ENCODE results near the gene FSD1. TPM values are rescaled to one million over a fixed set of nuclear protein-coding genes. Genes with fewer than 3 reads are reported as not detected.

Gene FSD1
- polyA plus RNA-seq, 1 donor from 2014 or later = 114 TPM

DNA sequence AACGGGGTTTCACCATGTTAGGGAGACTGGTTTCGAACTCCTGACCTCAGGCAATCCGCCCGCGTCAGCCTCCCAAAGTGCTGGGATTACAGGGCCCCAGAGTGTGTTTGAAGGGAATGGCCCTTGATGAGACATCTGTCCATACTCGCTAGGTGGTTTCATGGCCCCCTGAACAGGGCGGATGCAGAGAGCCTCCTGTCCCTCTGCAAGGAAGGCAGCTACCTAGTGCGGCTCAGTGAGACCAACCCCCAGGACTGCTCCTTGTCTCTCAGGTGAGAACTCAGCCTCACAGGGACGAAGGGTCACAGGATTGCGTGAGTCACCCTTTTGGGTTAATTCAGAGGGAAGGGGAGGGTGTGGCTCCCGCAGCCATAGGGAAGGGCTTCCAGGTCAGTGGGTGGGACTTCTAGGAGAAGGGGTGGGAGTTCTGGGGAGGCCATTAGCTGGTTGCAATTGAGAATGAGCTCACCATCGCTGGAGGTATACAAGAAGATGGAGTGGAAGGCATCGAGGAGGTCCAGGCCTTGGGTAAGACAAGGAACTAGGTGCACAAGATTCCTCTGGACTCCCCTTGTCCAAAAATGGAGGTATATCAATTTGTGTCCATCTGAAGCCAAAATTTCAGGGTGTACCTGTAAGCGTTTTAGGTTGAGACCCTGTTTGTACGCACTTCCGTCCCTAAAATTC lies 16.2 kb upstream of the FSD1 start:
- Histone ChIP-seq H3K9ac (ENCODE audit: low read length) (no peak overlapping the region), H2AFZ (ENCODE audit: low read depth, low read length) (no peak overlapping the region)
- TF ChIP-seq TAF1 (IDR thresholded peaks at IDR 0.05; ENCODE audit: low read depth) (no peak), MXI1 (conservative IDR thresholded peaks at IDR 0.05; ENCODE audit: poor library complexity, severe bottlenecking) (no peak), SMC3 (conservative IDR thresholded peaks at IDR 0.05; ENCODE audit: poor library complexity) (no peak), RAD21 (conservative IDR thresholded peaks at IDR 0.05) (no peak), EP300 (conservative IDR thresholded peaks at IDR 0.05; ENCODE audit: poor library complexity, severe bottlenecking) (no peak), EZH2 (IDR thresholded peaks at IDR 0.05; ENCODE audit: borderline replicate concordance, insufficient read depth, low read length, poor library complexity, severe bottlenecking) (no peak)
- TF ChIP-seq, protein P1, sequence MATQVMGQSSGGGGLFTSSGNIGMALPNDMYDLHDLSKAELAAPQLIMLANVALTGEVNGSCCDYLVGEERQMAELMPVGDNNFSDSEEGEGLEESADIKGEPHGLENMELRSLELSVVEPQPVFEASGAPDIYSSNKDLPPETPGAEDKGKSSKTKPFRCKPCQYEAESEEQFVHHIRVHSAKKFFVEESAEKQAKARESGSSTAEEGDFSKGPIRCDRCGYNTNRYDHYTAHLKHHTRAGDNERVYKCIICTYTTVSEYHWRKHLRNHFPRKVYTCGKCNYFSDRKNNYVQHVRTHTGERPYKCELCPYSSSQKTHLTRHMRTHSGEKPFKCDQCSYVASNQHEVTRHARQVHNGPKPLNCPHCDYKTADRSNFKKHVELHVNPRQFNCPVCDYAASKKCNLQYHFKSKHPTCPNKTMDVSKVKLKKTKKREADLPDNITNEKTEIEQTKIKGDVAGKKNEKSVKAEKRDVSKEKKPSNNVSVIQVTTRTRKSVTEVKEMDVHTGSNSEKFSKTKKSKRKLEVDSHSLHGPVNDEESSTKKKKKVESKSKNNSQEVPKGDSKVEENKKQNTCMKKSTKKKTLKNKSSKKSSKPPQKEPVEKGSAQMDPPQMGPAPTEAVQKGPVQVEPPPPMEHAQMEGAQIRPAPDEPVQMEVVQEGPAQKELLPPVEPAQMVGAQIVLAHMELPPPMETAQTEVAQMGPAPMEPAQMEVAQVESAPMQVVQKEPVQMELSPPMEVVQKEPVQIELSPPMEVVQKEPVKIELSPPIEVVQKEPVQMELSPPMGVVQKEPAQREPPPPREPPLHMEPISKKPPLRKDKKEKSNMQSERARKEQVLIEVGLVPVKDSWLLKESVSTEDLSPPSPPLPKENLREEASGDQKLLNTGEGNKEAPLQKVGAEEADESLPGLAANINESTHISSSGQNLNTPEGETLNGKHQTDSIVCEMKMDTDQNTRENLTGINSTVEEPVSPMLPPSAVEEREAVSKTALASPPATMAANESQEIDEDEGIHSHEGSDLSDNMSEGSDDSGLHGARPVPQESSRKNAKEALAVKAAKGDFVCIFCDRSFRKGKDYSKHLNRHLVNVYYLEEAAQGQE (IDR thresholded peaks at IDR 0.05; ENCODE audit: borderline replicate concordance) = no peak
- TF ChIP-seq, protein P2, sequence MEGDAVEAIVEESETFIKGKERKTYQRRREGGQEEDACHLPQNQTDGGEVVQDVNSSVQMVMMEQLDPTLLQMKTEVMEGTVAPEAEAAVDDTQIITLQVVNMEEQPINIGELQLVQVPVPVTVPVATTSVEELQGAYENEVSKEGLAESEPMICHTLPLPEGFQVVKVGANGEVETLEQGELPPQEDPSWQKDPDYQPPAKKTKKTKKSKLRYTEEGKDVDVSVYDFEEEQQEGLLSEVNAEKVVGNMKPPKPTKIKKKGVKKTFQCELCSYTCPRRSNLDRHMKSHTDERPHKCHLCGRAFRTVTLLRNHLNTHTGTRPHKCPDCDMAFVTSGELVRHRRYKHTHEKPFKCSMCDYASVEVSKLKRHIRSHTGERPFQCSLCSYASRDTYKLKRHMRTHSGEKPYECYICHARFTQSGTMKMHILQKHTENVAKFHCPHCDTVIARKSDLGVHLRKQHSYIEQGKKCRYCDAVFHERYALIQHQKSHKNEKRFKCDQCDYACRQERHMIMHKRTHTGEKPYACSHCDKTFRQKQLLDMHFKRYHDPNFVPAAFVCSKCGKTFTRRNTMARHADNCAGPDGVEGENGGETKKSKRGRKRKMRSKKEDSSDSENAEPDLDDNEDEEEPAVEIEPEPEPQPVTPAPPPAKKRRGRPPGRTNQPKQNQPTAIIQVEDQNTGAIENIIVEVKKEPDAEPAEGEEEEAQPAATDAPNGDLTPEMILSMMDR (IDR thresholded peaks at IDR 0.05; ENCODE audit: poor library complexity, severe bottlenecking) = no peak

DNA sequence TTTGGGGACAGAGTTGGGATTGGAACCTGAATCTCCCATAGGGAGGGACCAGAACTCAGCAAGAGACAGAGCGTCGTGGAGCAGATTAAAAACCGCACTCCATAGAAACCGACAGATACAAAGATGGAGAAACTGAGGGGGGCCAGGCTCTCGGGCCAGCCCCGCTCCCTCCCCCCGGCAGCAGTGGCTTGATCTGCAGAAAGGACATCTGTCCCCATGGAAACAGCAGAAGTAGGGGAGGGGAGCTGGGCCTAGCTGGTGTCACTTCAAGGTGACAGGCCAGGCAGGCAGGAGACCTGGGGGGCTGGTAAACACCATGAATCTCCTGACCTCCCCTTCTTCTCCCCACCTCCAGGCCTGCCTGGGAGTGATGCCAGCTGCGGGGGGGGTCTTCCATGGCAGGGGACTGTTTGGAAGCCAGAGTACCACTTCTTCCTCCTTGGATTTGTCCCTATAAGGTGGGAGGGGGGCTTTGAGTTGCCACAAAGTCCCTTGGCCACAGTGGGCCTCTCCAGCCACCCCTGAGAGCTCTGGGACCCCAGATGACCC lies 13.1 kb upstream of the FSD1 start:
- Histone ChIP-seq H3K27me3 (ENCODE audit: insufficient read depth, low read depth, low read length) (no peaks in the 10 kb centered on the region), H3K9me2 (ENCODE audit: insufficient read depth, low read length) (no peaks in the 10 kb centered on the region), H3K9me3 (ENCODE audit: low read length) (no peaks in the 10 kb centered on the region), H3K36me3 (ENCODE audit: insufficient read depth, low read length) (no peaks in the 10 kb centered on the region), H3K9ac (ENCODE audit: low read length) (no peak overlapping the region), H3K4me2 (ENCODE audit: low read length) (no peak overlapping the region), H4K20me1 (ENCODE audit: insufficient read depth) (no peaks in the 10 kb centered on the region), H2AFZ (ENCODE audit: low read depth, low read length) (no peak overlapping the region), H3F3A (ENCODE audit: insufficient read depth, low read length, poor library complexity, severe bottlenecking) (no peaks in the 10 kb centered on the region), H3K79me2 (replicated peaks; ENCODE audit: insufficient read depth, low read length) (no peaks in the 10 kb centered on the region), H3K27ac (ENCODE audit: low read length) (no peak overlapping the region), H3K4me3 (ENCODE audit: low read length) (no peak overlapping the region)
- TF ChIP-seq TAF1 (IDR thresholded peaks at IDR 0.05; ENCODE audit: low read depth) = no peak
- TF ChIP-seq SMC3 (conservative IDR thresholded peaks at IDR 0.05; ENCODE audit: poor library complexity) = no peak
- TF ChIP-seq EZH2 (IDR thresholded peaks at IDR 0.05; ENCODE audit: borderline replicate concordance, insufficient read depth, low read length, poor library complexity, severe bottlenecking) = no peak
- no peak for TF ChIP-seq MXI1 (conservative IDR thresholded peaks at IDR 0.05; ENCODE audit: poor library complexity, severe bottlenecking)
- TF ChIP-seq RAD21 (conservative IDR thresholded peaks at IDR 0.05) = no peak
- TF ChIP-seq, protein P1 (IDR thresholded peaks at IDR 0.05; ENCODE audit: borderline replicate concordance) = no peak
- TF ChIP-seq EP300 (conservative IDR thresholded peaks at IDR 0.05; ENCODE audit: poor library complexity, severe bottlenecking) = no peak
- TF ChIP-seq, protein P2 (IDR thresholded peaks at IDR 0.05; ENCODE audit: poor library complexity, severe bottlenecking) = no peak
- TF ChIP-seq POLR2AphosphoS5 (IDR thresholded peaks at IDR 0.05) = no peak

More for the DNA sequence above, 16.2 kb upstream of the FSD1 start:
- no peaks in the 10 kb centered on the region for H4K20me1 ChIP-seq (ENCODE audit: insufficient read depth)
- H3K36me3 ChIP-seq (ENCODE audit: insufficient read depth, low read length) = no peaks in the 10 kb centered on the region
- no peaks in the 10 kb centered on the region for H3K27me3 ChIP-seq (ENCODE audit: insufficient read depth, low read depth, low read length)
- no peaks in the 10 kb centered on the region for H3K79me2 ChIP-seq (replicated peaks; ENCODE audit: insufficient read depth, low read length)
- no peaks in the 10 kb centered on the region for H3F3A ChIP-seq (ENCODE audit: insufficient read depth, low read length, poor library complexity, severe bottlenecking)
- no peak overlapping the region for H3K4me2 ChIP-seq (ENCODE audit: low read length)
- no peaks in the 10 kb centered on the region for H3K9me3 ChIP-seq (ENCODE audit: low read length)
- no peak overlapping the region for H3K27ac ChIP-seq (ENCODE audit: low read length)
- no peak overlapping the region for H3K4me3 ChIP-seq (ENCODE audit: low read length)
- H3K9me2 ChIP-seq (ENCODE audit: insufficient read depth, low read length) = no peaks in the 10 kb centered on the region
